Measurements from ENCODE around the gene FGF22.
"Not testable (repeated sequence)": the region's sequence is repeated elsewhere in the genome, so short reads cannot be mapped to it uniquely, and the experiment has no call there.

The FGF22 gene

GRCh38 chr19:597406-598315, 42.0 kb upstream of the FGF22 start:
- intact Hi-C loops (cut with DNase I; ENCODE audit: low total_unique reads) = no loop called here
- Histone ChIP-seq H3K27ac (no peak overlapping the region), H3K27me3 (peaks cover 0 to 61% of the 10 kb centered on the region in 2 donors), H3K4me3 (no peak overlapping the region), H3K4me1 (no peaks in the 10 kb centered on the region), H3K36me3 (no peaks in the 10 kb centered on the region), H3K9me3 (no peaks in the 10 kb centered on the region)
- TF ChIP-seq CTCF (IDR thresholded peaks at IDR 0.05) = no peak
- no peak for DNase-seq

GRCh38 chr19:601310-601709, 38.4 kb upstream of the FGF22 start:
- Histone ChIP-seq H3K4me3 (no peak overlapping the region), H3K4me1 (no peaks in the 10 kb centered on the region), H3K27me3 (peaks cover 0 to 34% of the 10 kb centered on the region in 2 donors), H3K9me3 (no peaks in the 10 kb centered on the region), H3K27ac (no peak overlapping the region), H3K36me3 (no peaks in the 10 kb centered on the region)
- intact Hi-C loops (cut with DNase I; ENCODE audit: low total_unique reads) = no loop called here
- no peak for TF ChIP-seq CTCF (IDR thresholded peaks at IDR 0.05)
- no peak for DNase-seq

GRCh38 chr19:601790-602189, 37.9 kb upstream of the FGF22 start:
- Histone ChIP-seq H3K27me3 (peaks cover 0 to 29% of the 10 kb centered on the region in 2 donors), H3K4me3 (no peak overlapping the region), H3K36me3 (no peaks in the 10 kb centered on the region), H3K4me1 (no peaks in the 10 kb centered on the region), H3K27ac (no peak overlapping the region), H3K9me3 (no peaks in the 10 kb centered on the region)
- DNase-seq = no peak
- intact Hi-C loops (cut with DNase I; ENCODE audit: low total_unique reads) = no loop called here
- no peak for TF ChIP-seq CTCF (IDR thresholded peaks at IDR 0.05)

GRCh38 chr19:602391-603301, 37.0 kb upstream of the FGF22 start:
- H3K27me3 ChIP-seq = peaks cover 0 to 21% of the 10 kb centered on the region in 2 donors
- no peaks in the 10 kb centered on the region for H3K9me3 ChIP-seq
- no peak for DNase-seq
- intact Hi-C loops (cut with DNase I; ENCODE audit: low total_unique reads) = no loop called here
- no peak for TF ChIP-seq CTCF (IDR thresholded peaks at IDR 0.05)
- no peak overlapping the region for H3K4me3 ChIP-seq
- no peaks in the 10 kb centered on the region for H3K36me3 ChIP-seq
- no peaks in the 10 kb centered on the region for H3K4me1 ChIP-seq
- no peak overlapping the region for H3K27ac ChIP-seq

GRCh38 chr19:603302-603639, 36.4 kb upstream of the FGF22 start:
- peaks cover 0 to 22% of the 10 kb centered on the region in 2 donors for H3K27me3 ChIP-seq
- H3K27ac ChIP-seq; H3K4me3 ChIP-seq; intact Hi-C loops (cut with DNase I; ENCODE audit: low total_unique reads); H3K36me3 ChIP-seq; H3K9me3 ChIP-seq; H3K4me1 ChIP-seq; DNase-seq: not testable (repeated sequence)

- H3K4me1 ChIP-seq; H3K36me3 ChIP-seq; H3K4me3 ChIP-seq; DNase-seq; H3K9me3 ChIP-seq; H3K27ac ChIP-seq; intact Hi-C loops (cut with DNase I; ENCODE audit: low total_unique reads): not testable (repeated sequence)
- peaks cover 0 to 23% of the 10 kb centered on the region in 2 donors for H3K27me3 ChIP-seq
Measured at GRCh38 chr19:603779-604178, 35.9 kb upstream of the FGF22 start.

Measured in tibial artery (tissue), 4 donors.